HL-60 (cell line): ENCODE data around the gene PDE6D.
A peak's percentile ranks its signal among the peaks of the same experiment; 100 is the strongest.

ENCODE experiments used
- POLR2AphosphoS5 ChIP-seq: IDR thresholded peaks from 2 replicates; pipeline ENCODE4 v1.6.1; 2012; ENCODE audit warnings: low read depth
- TF ChIP-seq, protein P1 (sequence below): IDR thresholded peaks from one replicate; pipeline ENCODE4 v1.5.1; 2011; ENCODE audit warnings: low read length, control low read depth, inconsistent platforms; ENCODE audit not compliant: insufficient read depth
- TF ChIP-seq, protein P2 (sequence below): IDR thresholded peaks from 2 replicates; pipeline ENCODE4 v1.6.1; 2012; ENCODE audit warnings: low read depth; ENCODE audit not compliant: insufficient replicate concordance

GRCh38 chr2:231687133-231687852, 93.8 kb downstream of the PDE6D start:
- TF ChIP-seq POLR2AphosphoS5: peak; percentile 72
- TF ChIP-seq, protein P1, sequence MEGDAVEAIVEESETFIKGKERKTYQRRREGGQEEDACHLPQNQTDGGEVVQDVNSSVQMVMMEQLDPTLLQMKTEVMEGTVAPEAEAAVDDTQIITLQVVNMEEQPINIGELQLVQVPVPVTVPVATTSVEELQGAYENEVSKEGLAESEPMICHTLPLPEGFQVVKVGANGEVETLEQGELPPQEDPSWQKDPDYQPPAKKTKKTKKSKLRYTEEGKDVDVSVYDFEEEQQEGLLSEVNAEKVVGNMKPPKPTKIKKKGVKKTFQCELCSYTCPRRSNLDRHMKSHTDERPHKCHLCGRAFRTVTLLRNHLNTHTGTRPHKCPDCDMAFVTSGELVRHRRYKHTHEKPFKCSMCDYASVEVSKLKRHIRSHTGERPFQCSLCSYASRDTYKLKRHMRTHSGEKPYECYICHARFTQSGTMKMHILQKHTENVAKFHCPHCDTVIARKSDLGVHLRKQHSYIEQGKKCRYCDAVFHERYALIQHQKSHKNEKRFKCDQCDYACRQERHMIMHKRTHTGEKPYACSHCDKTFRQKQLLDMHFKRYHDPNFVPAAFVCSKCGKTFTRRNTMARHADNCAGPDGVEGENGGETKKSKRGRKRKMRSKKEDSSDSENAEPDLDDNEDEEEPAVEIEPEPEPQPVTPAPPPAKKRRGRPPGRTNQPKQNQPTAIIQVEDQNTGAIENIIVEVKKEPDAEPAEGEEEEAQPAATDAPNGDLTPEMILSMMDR: peak; percentile 76
- TF ChIP-seq, protein P2, sequence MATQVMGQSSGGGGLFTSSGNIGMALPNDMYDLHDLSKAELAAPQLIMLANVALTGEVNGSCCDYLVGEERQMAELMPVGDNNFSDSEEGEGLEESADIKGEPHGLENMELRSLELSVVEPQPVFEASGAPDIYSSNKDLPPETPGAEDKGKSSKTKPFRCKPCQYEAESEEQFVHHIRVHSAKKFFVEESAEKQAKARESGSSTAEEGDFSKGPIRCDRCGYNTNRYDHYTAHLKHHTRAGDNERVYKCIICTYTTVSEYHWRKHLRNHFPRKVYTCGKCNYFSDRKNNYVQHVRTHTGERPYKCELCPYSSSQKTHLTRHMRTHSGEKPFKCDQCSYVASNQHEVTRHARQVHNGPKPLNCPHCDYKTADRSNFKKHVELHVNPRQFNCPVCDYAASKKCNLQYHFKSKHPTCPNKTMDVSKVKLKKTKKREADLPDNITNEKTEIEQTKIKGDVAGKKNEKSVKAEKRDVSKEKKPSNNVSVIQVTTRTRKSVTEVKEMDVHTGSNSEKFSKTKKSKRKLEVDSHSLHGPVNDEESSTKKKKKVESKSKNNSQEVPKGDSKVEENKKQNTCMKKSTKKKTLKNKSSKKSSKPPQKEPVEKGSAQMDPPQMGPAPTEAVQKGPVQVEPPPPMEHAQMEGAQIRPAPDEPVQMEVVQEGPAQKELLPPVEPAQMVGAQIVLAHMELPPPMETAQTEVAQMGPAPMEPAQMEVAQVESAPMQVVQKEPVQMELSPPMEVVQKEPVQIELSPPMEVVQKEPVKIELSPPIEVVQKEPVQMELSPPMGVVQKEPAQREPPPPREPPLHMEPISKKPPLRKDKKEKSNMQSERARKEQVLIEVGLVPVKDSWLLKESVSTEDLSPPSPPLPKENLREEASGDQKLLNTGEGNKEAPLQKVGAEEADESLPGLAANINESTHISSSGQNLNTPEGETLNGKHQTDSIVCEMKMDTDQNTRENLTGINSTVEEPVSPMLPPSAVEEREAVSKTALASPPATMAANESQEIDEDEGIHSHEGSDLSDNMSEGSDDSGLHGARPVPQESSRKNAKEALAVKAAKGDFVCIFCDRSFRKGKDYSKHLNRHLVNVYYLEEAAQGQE: no peak
